SJCRH30 (cell line): ENCODE data around the gene GFPT2. TPM values are rescaled to one million over a fixed set of nuclear protein-coding genes. Genes with fewer than 3 reads are reported as not detected.
A peak's percentile ranks its signal among the peaks of the same experiment; 100 is the strongest.

Source experiments
- DNase-seq, 2 experiments: peaks; one replicate each; pipeline ENCODE4 v3.0.0-alpha.2; 2015 to 2020
- H3K27ac ChIP-seq: fragments of 250-450 bp; sonication (Bioruptor Pico); 2 replicates; pipeline ENCODE4 v1.5.1; 2020; ENCODE audit warnings: mild to moderate bottlenecking, moderate library complexity
- H3K27me3 ChIP-seq: fragments of 250-450 bp; sonication (Bioruptor Pico); 2 replicates; pipeline ENCODE4 v1.5.1; 2020; ENCODE audit warnings: mild to moderate bottlenecking, moderate library complexity
- H3K36me3 ChIP-seq: fragments of 250-450 bp; sonication (Bioruptor Pico); 2 replicates; pipeline ENCODE4 v1.5.1; 2020; ENCODE audit warnings: mild to moderate bottlenecking, moderate library complexity
- H3K4me1 ChIP-seq: fragments of 250-450 bp; sonication (Bioruptor Pico); 2 replicates; pipeline ENCODE4 v1.5.1; 2020; ENCODE audit warnings: mild to moderate bottlenecking, moderate library complexity
- H3K4me3 ChIP-seq: fragments of 250-450 bp; sonication (Bioruptor Pico); 2 replicates; pipeline ENCODE4 v1.5.1; 2020; ENCODE audit warnings: mild to moderate bottlenecking, moderate library complexity
- H3K9me3 ChIP-seq: fragments of 250-450 bp; sonication (Bioruptor Pico); replicated peaks from 2 replicates; pipeline ENCODE4 v1.5.1; 2020; ENCODE audit warnings: mild to moderate bottlenecking, moderate library complexity
- total RNA-seq: library from RNA; depleted of rRNA; stranded (reverse); fragments of >200 nt; shearing (Covaris generic); gene quantifications from 2 replicates; pipeline ENCODE4 v1.2.3, GENCODE V29; 2014; rRNA removed

Gene GFPT2
- total RNA-seq: 0.47 and 1.1 TPM in 2 replicates

- DNase-seq: peak; percentile 50 to 66
- peaks cover 7% of the 10 kb centered on the region; the same call in 1 of the 2 replicates for H3K27me3 ChIP-seq
- H3K27ac ChIP-seq: no peak within 1 kb of the TSS
Observed at GRCh38 chr5:180353048-180353979, at the start of gene GFPT2. Gene GFPT2, minus strand, starts transcription at chr5:180353336. Its CDS starts 119 bp downstream, at chr5:180353217.

GRCh38 chr5:180402716-180403115, 49.6 kb upstream of the GFPT2 start:
- Histone ChIP-seq H3K4me1 (no peaks in the 10 kb centered on the region), H3K9me3 (no peaks in the 10 kb centered on the region), H3K4me3 (no peak overlapping the region), H3K27me3 (no peaks in the 10 kb centered on the region), H3K36me3 (no peaks in the 10 kb centered on the region), H3K27ac (no peak overlapping the region)
- DNase-seq: no peak

More at GRCh38 chr5:180353048-180353979, at the start of gene GFPT2:
- Histone ChIP-seq H3K36me3 (no peaks in the 10 kb centered on the region), H3K4me3 (peak within 1 kb of the TSS; percentile 59), H3K4me1 (no peaks in the 10 kb centered on the region), H3K9me3 (no peaks in the 10 kb centered on the region)

GRCh38 chr5:180401229-180401907, 48.2 kb upstream of the GFPT2 start:
- Histone ChIP-seq H3K27ac (no peak overlapping the region), H3K27me3 (no peaks in the 10 kb centered on the region), H3K4me1 (no peaks in the 10 kb centered on the region), H3K4me3 (no peak overlapping the region), H3K36me3 (no peaks in the 10 kb centered on the region), H3K9me3 (no peaks in the 10 kb centered on the region)
- no peak for DNase-seq

GRCh38 chr5:180400416-180400815, 47.3 kb upstream of the GFPT2 start:
- Histone ChIP-seq H3K27me3 (no peaks in the 10 kb centered on the region), H3K27ac (no peak overlapping the region), H3K36me3 (no peaks in the 10 kb centered on the region), H3K9me3 (no peaks in the 10 kb centered on the region), H3K4me1 (no peaks in the 10 kb centered on the region), H3K4me3 (no peak overlapping the region)
- DNase-seq: no peak

DNA sequence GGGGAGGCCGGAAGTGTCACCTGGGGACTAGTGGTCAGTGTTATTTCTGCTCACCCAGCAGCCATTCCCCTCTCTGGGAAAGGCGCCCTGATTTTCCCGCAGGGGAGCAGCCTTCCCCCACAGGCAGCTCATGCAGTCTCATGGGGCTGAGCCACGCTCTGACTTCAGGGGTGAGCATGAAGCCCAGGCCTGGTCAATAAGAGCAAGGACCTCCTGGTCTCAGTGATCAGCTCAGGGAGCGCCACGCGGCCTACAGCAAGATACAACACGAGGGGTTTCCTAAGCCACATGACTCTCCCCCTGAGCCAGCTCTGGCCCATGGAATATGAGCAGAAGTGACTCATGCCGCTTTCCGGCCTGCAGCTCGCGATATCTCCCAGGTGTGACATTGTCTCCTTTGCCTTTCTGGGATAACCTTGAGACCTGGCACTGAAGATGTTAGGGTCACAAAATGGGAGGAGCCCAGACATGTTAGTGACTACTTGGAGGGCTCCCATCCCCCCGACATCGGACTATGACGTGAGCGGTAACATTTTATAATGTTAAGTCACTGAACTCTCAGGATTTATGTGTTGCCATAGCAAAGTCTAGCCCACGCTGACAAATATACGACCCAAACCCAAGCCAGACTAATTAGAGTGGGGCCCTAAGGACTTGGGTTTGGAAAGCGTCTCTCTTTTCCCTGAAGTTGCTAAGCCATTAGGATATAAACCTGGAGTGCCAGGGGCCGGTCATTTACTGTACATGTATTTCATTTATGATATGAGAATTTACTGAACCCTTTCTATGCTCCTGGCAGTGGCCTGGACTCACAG, 46.5 kb upstream of the GFPT2 start:
- no peak overlapping the region for H3K27ac ChIP-seq
- no peaks in the 10 kb centered on the region for H3K9me3 ChIP-seq
- DNase-seq: no peak
- H3K27me3 ChIP-seq: no peaks in the 10 kb centered on the region
- H3K4me3 ChIP-seq: no peak overlapping the region
- H3K4me1 ChIP-seq: no peaks in the 10 kb centered on the region
- no peaks in the 10 kb centered on the region for H3K36me3 ChIP-seq

DNA sequence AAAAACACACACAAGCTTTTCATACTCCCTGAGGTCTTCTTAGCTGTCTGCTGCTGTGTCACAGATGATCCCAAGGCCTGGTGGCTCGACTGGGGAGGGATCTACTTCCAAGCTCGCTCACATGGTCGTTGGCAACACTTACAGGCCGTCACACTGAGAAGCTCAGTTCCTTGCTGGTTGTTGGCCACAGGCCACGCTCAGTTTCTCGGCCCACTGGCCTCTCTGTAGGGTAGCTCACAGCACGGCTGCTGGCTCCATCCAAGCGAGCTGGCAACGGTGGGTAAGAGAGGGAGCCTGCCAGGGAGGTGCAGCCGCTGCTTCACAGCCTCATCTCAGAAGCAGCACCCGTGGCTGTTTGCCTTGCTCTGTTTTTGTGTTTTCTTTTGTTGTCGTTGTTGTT, 43.8 kb upstream of the GFPT2 start:
- no peaks in the 10 kb centered on the region for H3K36me3 ChIP-seq
- H3K27me3 ChIP-seq: no peaks in the 10 kb centered on the region
- no peaks in the 10 kb centered on the region for H3K9me3 ChIP-seq
- DNase-seq: no peak
- H3K27ac ChIP-seq: no peak overlapping the region
- no peak overlapping the region for H3K4me3 ChIP-seq
- H3K4me1 ChIP-seq: no peaks in the 10 kb centered on the region

- H3K9me3 ChIP-seq: no peaks in the 10 kb centered on the region
- H3K27ac ChIP-seq: no peak overlapping the region
- no peaks in the 10 kb centered on the region for H3K36me3 ChIP-seq
- DNase-seq: no peak
- no peaks in the 10 kb centered on the region for H3K4me1 ChIP-seq
- no peaks in the 10 kb centered on the region for H3K27me3 ChIP-seq
- H3K4me3 ChIP-seq: no peak overlapping the region
Observed at GRCh38 chr5:180395540-180396274, 42.6 kb upstream of the GFPT2 start.

- Histone ChIP-seq H3K4me1 (no peaks in the 10 kb centered on the region), H3K27ac (no peak overlapping the region), H3K27me3 (no peaks in the 10 kb centered on the region), H3K36me3 (no peaks in the 10 kb centered on the region), H3K9me3 (no peaks in the 10 kb centered on the region), H3K4me3 (no peak overlapping the region)
- DNase-seq: no peak
Observed at GRCh38 chr5:180394031-180394636, 41.0 kb upstream of the GFPT2 start.

DNA sequence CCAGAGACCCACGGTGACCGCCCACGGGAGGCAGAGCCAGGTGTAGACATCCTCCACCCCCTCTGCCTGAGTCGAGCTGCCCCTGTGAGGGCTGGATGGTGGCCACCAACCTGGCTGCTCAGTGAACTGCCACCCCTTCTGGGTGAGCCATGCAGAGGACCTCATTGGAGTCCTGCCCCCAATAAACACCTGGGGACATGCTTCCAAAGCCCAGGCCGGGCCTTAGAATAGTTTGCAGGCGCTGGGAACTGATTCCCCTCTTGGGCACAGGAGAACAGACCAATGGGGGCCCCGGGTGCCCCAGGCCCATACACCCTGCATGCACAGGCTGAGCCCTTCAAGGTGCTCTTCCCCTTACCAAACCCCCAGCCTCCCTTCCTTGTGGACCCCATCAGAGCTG, 38.1 kb upstream of the GFPT2 start:
- Histone ChIP-seq H3K4me1 (no peaks in the 10 kb centered on the region), H3K9me3 (no peaks in the 10 kb centered on the region), H3K27ac (no peak overlapping the region), H3K4me3 (no peak overlapping the region), H3K36me3 (no peaks in the 10 kb centered on the region), H3K27me3 (no peaks in the 10 kb centered on the region)
- DNase-seq: no peak

DNA sequence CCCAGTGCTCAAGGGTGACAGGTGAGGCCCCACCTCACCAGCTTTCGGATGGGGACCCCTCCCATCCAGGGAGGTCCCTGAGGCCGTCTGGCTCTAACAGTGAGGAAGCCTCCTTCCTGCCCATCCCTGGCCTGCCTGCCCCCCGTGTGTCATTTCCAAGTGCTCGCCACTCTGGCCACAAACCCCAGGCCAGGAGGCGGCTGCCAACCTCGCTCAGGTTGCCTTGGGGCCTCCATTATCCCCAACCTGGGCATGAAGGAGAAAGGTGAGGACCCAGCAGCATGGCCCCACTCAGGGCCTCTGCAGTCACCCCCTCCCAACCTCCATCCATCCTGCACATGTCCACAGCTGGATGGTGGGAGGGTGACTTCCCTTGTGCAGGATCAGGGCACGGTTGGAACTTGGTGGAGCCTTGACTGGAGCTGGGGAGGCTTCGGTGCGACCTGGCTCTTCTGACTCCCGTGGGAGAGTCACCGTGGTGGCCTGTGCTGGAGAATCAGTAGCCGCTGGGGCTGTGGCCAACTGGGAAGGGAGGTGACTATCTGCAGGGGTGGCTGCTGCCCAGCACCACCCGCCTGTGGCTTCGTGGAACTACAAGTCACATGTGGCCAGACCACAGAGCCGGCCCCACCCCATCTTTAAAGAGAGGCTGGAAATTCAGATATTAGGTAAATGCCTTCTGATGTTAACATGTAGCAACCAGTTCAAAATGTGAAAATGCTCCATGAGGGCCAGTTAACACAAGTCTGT, 37.5 kb upstream of the GFPT2 start:
- no peaks in the 10 kb centered on the region for H3K4me1 ChIP-seq
- H3K27me3 ChIP-seq: no peaks in the 10 kb centered on the region
- H3K9me3 ChIP-seq: no peaks in the 10 kb centered on the region
- H3K27ac ChIP-seq: no peak overlapping the region
- H3K4me3 ChIP-seq: no peak overlapping the region
- no peaks in the 10 kb centered on the region for H3K36me3 ChIP-seq
- DNase-seq: no peak

- no peaks in the 10 kb centered on the region for H3K27me3 ChIP-seq
- H3K4me3 ChIP-seq: no peak overlapping the region
- H3K9me3 ChIP-seq: no peaks in the 10 kb centered on the region
- DNase-seq: no peak
- no peak overlapping the region for H3K27ac ChIP-seq
- no peaks in the 10 kb centered on the region for H3K4me1 ChIP-seq
- H3K36me3 ChIP-seq: no peaks in the 10 kb centered on the region
Observed at GRCh38 chr5:180389252-180390101, 36.3 kb upstream of the GFPT2 start.

GRCh38 chr5:180387798-180388197, 34.7 kb upstream of the GFPT2 start:
- no peak overlapping the region for H3K27ac ChIP-seq
- H3K9me3 ChIP-seq: no peaks in the 10 kb centered on the region
- DNase-seq: no peak
- no peaks in the 10 kb centered on the region for H3K36me3 ChIP-seq
- H3K4me3 ChIP-seq: no peak overlapping the region
- no peaks in the 10 kb centered on the region for H3K4me1 ChIP-seq
- H3K27me3 ChIP-seq: no peaks in the 10 kb centered on the region

DNA sequence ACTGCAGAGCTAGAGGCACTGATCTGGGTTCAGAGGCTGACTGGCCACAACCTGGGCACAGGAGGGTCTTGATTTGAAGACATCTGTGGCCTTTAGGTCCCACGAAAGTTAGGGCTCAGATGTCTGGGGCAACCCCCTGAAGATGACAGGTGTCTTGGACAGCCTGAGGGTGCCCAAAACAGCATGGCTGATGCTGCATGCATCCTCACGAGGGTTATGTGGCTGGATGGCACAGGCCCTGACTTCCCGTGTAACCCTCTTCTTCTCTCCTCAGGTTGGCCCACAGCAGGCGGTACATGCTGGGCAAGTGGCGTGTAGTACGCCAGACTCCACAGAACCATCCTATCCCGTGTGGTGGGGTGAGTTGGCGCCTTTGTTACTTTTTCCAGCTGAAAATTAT, 29.8 kb upstream of the GFPT2 start:
- H3K27ac ChIP-seq: no peak overlapping the region
- no peak overlapping the region for H3K4me3 ChIP-seq
- no peaks in the 10 kb centered on the region for H3K9me3 ChIP-seq
- no peaks in the 10 kb centered on the region for H3K36me3 ChIP-seq
- H3K4me1 ChIP-seq: no peaks in the 10 kb centered on the region
- H3K27me3 ChIP-seq: no peaks in the 10 kb centered on the region; the same call in 1 of the 2 replicates
- DNase-seq: no peak
